Stimulated activated CD8-positive, alpha-beta memory T cell treated with anti-CD3 and anti-CD28 coated beads, Interleukin-12 subunit alpha, Interleukin-12 subunit beta, amount 100 ng/mL, for 1 hour (primary cell): ENCODE results near the gene EIF4ENIF1.
"Not testable (repeated sequence)": the region's sequence is repeated elsewhere in the genome, so short reads cannot be mapped to it uniquely, and the experiment has no call there.

Experiments
- DNase-seq: peaks from one replicate; pipeline ENCODE4 v3.0.0-alpha.2; 2020; ENCODE audit warnings: low read depth

EIF4ENIF1 gene

GRCh38 chr22:31441652-31442051 lies 48.0 kb downstream of the EIF4ENIF1 start:
- no peak for DNase-seq

- DNase-seq, result no peak
Measured at GRCh38 chr22:31440681-31441080, 49.0 kb downstream of the EIF4ENIF1 start.

GRCh38 chr22:31439808-31440207 lies 49.8 kb downstream of the EIF4ENIF1 start:
- no peak for DNase-seq

GRCh38 chr22:31436132-31436531 lies 53.5 kb downstream of the EIF4ENIF1 start:
- no peak for DNase-seq

- DNase-seq, result no peak
Measured at GRCh38 chr22:31431950-31432349, 57.7 kb downstream of the EIF4ENIF1 start.

GRCh38 chr22:31425331-31426050 lies 64.2 kb downstream of the EIF4ENIF1 start:
- no peak for DNase-seq

- DNase-seq, result not testable (repeated sequence)
Measured at GRCh38 chr22:31402350-31402749, 87.3 kb downstream of the EIF4ENIF1 start.

- no peak for DNase-seq
Measured at GRCh38 chr22:31400023-31400397, 89.6 kb downstream of the EIF4ENIF1 start.

- peak; percentile 91 for DNase-seq
Measured at GRCh38 chr22:31399211-31400022, 90.2 kb downstream of the EIF4ENIF1 start, which contains the start of gene DRG1. TSS of gene DRG1 (plus strand) at chr22:31399604. CDS start at chr22:31399684, 80 bp downstream.

- no peak for DNase-seq
Measured at GRCh38 chr22:31398231-31398630, 91.4 kb downstream of the EIF4ENIF1 start.

- DNase-seq, result no peak
Measured at GRCh38 chr22:31394326-31394725, 95.3 kb downstream of the EIF4ENIF1 start.

GRCh38 chr22:31393893-31394292 lies 95.7 kb downstream of the EIF4ENIF1 start:
- no peak for DNase-seq
